Neural cell (in vitro differentiated cells): ENCODE data around the gene ELMO1.

ENCODE experiments used
- CTCF ChIP-seq: fragments of 450-650 bp; IDR thresholded peaks from 2 replicates; pipeline ENCODE4 v1.5.1; 2014; ENCODE audit warnings: antibody characterized with exemption, mild to moderate bottlenecking, moderate library complexity; ENCODE audit not compliant: poor library complexity, severe bottlenecking
- POLR2AphosphoS5 ChIP-seq: IDR thresholded peaks from 2 replicates; pipeline ENCODE4 v1.6.1; 2012
- RAD21 ChIP-seq: fragments of 450-650 bp; conservative IDR thresholded peaks from 2 replicates; pipeline ENCODE4 v1.6.1; 2014; ENCODE audit warnings: antibody characterized with exemption, mild to moderate bottlenecking, moderate library complexity
- REST ChIP-seq: IDR thresholded peaks from 2 replicates; pipeline ENCODE4 v1.6.1; 2012; ENCODE audit warnings: borderline replicate concordance
- SMC3 ChIP-seq: fragments of 450-650 bp; conservative IDR thresholded peaks from 2 replicates; pipeline ENCODE4 v1.6.1; 2014; ENCODE audit warnings: antibody characterized with exemption, mild to moderate bottlenecking, moderate library complexity; ENCODE audit not compliant: poor library complexity

DNA sequence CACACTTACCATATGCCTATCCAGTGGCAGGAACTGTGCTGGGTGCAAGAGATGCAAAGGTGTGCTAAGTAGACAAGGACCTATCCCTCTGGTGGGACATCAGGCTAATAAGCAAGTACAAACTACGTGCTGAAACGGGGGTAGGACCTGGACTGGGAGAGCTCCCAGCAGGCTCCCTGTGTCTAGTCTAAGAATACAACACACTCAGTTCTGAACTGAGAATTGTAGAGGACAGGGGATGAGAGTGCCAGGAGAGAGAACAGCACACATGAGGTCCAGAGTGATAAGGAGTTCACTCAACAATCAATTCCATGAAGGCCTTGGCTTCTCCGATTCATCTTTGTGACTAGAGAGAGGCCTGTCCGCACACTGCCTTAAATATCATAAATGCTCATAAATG is 253.7 kb downstream of the ELMO1 start:
- TF ChIP-seq CTCF, result no peak
- no peak for TF ChIP-seq SMC3
- no peak for TF ChIP-seq REST
- no peak for TF ChIP-seq POLR2AphosphoS5
- no peak for TF ChIP-seq RAD21
